ENCODE data around the gene ADNP2.
A peak's percentile ranks its signal among the peaks of the same experiment; 100 is the strongest.

ADNP2 gene

DNA sequence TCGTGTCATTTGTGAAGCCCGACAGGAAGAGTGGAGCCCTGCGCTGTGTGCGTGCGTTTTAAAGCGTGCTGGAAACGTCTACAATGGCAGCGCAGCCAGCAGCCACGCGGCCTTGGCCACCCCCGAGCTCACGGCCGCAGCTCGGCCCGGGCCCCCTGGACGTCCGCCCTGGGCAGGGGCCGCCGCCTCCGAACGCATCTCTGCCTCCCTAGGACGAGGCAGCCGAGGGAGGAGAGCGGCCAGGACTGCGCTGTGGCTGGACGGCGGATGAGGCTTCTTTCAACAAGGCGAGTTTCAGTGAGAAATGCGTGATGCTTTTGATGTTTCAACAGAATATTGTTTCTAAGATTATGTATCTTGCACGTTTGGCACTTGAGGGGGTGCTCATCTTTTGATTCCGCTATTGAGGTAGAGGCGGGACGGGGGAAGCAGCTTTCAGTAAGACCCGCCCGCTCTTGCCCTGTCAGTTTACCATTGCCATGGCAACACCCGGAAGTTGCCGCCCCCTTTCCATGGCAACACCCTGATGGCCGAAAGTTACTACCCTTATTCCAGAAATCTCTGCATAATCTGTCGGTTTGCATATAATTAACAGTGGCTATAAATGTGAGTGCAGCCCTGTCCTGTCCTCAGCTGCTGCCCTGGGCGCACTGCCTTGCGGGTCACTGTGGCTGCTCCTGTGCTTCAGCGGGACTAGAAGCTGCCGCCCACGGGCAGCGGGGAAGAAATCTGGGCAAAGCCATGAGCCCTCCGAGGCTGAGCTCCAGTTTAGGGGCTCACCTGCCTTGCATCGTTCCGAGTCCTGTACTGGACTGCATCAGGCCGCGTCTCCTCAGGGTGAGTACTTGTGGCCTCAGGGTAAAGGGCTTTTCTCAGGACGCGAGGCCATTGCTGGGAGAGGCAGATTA lies 38.6 kb downstream of the ADNP2 start:
- TF ChIP-seq, protein P1, sequence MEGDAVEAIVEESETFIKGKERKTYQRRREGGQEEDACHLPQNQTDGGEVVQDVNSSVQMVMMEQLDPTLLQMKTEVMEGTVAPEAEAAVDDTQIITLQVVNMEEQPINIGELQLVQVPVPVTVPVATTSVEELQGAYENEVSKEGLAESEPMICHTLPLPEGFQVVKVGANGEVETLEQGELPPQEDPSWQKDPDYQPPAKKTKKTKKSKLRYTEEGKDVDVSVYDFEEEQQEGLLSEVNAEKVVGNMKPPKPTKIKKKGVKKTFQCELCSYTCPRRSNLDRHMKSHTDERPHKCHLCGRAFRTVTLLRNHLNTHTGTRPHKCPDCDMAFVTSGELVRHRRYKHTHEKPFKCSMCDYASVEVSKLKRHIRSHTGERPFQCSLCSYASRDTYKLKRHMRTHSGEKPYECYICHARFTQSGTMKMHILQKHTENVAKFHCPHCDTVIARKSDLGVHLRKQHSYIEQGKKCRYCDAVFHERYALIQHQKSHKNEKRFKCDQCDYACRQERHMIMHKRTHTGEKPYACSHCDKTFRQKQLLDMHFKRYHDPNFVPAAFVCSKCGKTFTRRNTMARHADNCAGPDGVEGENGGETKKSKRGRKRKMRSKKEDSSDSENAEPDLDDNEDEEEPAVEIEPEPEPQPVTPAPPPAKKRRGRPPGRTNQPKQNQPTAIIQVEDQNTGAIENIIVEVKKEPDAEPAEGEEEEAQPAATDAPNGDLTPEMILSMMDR (IDR thresholded peaks at IDR 0.05; ENCODE audit: extremely low read depth, insufficient read depth, missing control alignments) = no peak
- in situ Hi-C loops (cut with MboI; ENCODE audit: low pct_unique_long_range_greater_than_20kb, low sequenced_read_pairs, unreplicated experiment) = no loop called here
- peak; percentile 83 for DNase-seq (ENCODE audit: low spot score)

DNA sequence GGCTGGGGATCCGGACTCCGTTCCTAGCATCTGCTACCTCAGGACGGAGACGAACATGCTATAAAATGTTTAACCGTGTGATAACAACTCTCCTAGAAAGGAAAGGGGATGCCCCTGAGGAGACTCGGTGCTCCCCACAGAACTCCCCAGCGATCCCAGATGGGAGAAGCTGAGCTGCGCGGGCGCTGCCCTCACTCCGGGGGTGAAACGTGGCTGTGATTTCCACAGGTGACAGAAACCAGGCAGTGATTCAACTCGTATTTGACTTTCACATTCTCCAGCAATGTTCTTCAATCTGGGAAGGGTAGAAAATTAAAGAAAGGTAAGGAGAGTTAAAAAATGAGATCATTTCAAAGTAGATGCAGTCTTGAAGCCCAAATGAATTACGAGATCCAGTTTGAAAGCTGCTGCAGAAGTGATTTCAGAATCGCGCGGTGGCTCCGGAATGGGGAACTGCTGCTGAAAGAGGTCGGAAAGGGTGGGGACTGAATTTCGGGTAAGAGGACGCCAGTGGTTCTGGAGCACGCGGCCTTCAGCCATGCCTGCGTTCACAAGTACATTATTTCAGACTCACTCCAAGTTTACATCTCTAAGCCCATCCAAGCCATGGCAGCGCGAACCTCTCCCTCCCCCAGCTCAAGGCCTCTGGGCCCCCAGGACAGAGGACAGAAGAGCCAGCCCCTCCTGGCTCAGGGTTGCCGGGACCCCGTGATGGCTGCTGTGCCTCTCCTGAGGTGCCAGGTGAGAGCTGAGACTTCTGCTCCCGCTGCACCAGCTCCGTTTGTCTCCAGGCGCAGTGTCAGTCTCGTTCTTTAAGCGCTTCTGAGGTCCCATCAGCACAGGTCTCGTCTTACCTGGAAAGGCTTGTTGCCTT lies 39.5 kb downstream of the ADNP2 start:
- in situ Hi-C loops (cut with MboI; ENCODE audit: low pct_unique_long_range_greater_than_20kb, low sequenced_read_pairs, unreplicated experiment) = no loop called here
- TF ChIP-seq, protein P1 (IDR thresholded peaks at IDR 0.05; ENCODE audit: extremely low read depth, insufficient read depth, missing control alignments) = no peak
- DNase-seq (ENCODE audit: low spot score) = no peak

DNA sequence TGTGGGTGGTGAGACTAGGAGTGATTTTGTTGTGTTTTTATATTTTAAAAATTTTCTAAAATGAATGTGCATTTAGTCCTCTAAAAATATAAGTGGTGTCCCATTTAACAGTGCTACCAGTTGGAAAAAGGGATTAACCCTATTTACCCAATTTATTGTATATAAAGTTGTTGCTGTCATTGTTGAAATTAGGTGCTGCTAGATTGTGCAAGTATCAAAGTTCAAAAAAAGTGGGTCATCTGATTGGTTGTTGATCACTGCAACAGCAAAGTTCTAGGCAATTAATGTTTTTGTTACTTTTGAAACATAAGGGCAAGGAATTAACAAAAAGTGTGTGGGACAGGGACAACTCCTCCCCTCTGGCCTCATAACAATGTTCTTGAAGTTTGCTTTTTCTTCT lies 40.6 kb downstream of the ADNP2 start:
- TF ChIP-seq, protein P1 (IDR thresholded peaks at IDR 0.05; ENCODE audit: extremely low read depth, insufficient read depth, missing control alignments) = no peak
- in situ Hi-C loops (cut with MboI; ENCODE audit: low pct_unique_long_range_greater_than_20kb, low sequenced_read_pairs, unreplicated experiment) = no loop called here
- DNase-seq (ENCODE audit: low spot score) = no peak

DNA sequence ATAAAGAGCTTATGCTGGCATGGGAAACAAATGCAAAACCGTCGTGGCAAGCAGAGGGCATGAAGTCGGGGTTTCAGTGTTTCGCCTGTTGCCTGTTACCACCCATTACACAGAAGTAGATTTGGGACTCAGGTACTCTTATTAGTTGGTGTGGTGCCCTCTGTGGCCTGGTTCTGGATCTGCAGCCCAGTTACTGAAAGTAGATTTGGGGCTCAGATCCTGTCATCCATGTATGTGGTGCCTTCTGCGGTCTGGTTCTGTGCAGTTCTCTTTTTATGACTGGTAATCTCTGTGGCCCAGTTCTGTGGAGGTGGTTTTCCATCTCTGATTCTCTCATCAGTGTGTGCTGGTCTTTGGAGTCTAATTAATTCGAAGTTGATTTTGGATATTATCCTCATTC lies 45.2 kb downstream of the ADNP2 start:
- DNase-seq (ENCODE audit: low spot score) = peak; percentile 57
- TF ChIP-seq, protein P1 (IDR thresholded peaks at IDR 0.05; ENCODE audit: extremely low read depth, insufficient read depth, missing control alignments) = peak; percentile 63
- in situ Hi-C loops (cut with MboI; ENCODE audit: low pct_unique_long_range_greater_than_20kb, low sequenced_read_pairs, unreplicated experiment) = no loop called here

DNA sequence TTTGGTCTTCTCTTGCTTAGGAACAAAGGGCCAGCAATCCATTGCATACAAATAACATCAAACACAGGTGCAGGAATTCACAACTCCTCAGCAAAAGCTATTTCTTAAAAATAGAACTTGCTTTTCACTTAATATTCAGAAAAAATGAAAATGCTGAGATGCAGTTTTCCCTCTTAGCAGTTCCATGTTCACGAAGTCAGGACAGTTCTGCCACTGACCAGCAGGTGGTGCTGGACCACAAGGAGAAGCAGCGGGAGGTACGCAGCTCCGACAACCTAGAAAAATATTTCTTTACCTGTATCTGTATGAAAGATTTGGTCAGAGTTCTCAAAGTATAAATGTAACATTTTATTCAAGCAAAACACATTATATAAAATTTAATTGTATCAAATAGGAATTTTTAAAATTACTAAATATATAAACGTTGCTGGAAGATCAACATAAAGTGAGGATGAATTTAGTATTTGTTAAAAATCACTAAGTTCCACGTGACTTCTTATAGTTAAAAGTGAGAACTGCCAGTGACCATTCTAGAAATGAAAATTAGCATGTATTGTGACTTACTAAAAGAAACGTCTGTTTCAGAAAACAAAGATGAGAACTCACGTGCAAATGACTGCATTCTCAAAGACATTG lies 48.8 kb downstream of the ADNP2 start:
- peak; percentile 67 for DNase-seq (ENCODE audit: low spot score)
- in situ Hi-C loops (cut with MboI; ENCODE audit: low pct_unique_long_range_greater_than_20kb, low sequenced_read_pairs, unreplicated experiment) = no loop called here
- TF ChIP-seq, protein P1 (IDR thresholded peaks at IDR 0.05; ENCODE audit: extremely low read depth, insufficient read depth, missing control alignments) = peak; percentile 92

DNA sequence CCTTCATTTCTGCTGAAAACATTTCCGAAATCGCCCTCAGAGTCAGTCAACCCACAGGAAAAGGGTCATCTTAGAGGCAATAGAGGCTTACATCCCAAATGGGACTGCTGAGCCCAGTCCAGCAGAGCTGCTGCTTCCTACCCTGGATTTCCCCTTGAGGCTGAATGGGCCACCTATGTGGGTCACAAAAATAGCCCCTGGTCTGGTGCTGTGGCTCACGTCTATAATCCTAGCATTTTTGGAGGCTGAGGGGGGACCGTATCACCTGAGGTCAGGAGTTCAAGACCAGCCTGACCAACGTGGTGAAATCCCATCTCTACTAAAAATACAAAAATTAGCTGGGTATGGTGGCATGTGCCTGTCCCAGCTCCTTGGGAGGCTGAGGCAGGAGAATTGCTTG lies 49.3 kb downstream of the ADNP2 start:
- in situ Hi-C loops (cut with MboI; ENCODE audit: low pct_unique_long_range_greater_than_20kb, low sequenced_read_pairs, unreplicated experiment) = no loop called here
- TF ChIP-seq, protein P1 (IDR thresholded peaks at IDR 0.05; ENCODE audit: extremely low read depth, insufficient read depth, missing control alignments) = no peak
- no peak for DNase-seq (ENCODE audit: low spot score)
